ENCODE results near the gene SLFN14.
"Not testable (repeated sequence)": the region's sequence is repeated elsewhere in the genome, so short reads cannot be mapped to it uniquely, and the experiment has no call there.

Gene SLFN14

DNA sequence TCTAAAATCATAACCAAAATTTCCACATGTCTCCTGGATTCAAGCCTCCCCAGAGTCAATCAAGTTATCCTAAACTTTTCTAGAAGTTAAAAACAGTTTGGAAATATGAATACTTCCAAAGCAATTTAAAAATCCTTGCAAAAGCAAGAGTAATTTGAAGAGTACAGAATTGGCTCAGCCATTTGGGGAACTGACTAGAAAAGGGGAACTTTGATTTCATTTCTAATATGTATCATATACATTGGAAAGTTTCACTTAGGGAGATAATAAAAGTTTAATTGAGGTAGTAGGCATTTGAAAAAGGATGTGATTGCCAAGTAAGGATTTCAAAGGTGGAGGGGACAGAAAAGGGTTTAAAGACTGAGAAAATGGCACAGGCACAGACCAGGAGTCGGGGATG lies 14.1 kb downstream of the SLFN14 start:
- DNase-seq (ENCODE audit: insufficient read length, low spot score), result no peak
- TF ChIP-seq SPI1 (IDR thresholded peaks at IDR 0.05; ENCODE audit: low read depth, low read length) (0 out of 2 replicates have a peak, but pooled peaks have one; percentile 19), POU2F2 (IDR thresholded peaks at IDR 0.05; ENCODE audit: low read depth, low read length) (no peak), POLR2AphosphoS5 (IDR thresholded peaks at IDR 0.05; ENCODE audit: low read depth, low read length) (no peak)
- FAIRE-seq, result no peak

- TF ChIP-seq POU2F2 (IDR thresholded peaks at IDR 0.05; ENCODE audit: low read depth, low read length), result no peak
- no peak for TF ChIP-seq SPI1 (IDR thresholded peaks at IDR 0.05; ENCODE audit: low read depth, low read length)
- TF ChIP-seq POLR2A (IDR thresholded peaks at IDR 0.05; ENCODE audit: low read depth, low read length), result no peak
- no peak for TF ChIP-seq PAX5 (IDR thresholded peaks at IDR 0.05; ENCODE audit: insufficient read depth, low read length, severe bottlenecking)
- no peak for TF ChIP-seq POLR2AphosphoS5 (IDR thresholded peaks at IDR 0.05; ENCODE audit: low read depth, low read length)
- no peak for TF ChIP-seq TAF1 (IDR thresholded peaks at IDR 0.05; ENCODE audit: low read depth, low read length)
- no peak for DNase-seq (ENCODE audit: insufficient read length, low spot score)
- no peak for FAIRE-seq
Measured at GRCh38 chr17:35545150-35545549, 15.5 kb downstream of the SLFN14 start.

DNA sequence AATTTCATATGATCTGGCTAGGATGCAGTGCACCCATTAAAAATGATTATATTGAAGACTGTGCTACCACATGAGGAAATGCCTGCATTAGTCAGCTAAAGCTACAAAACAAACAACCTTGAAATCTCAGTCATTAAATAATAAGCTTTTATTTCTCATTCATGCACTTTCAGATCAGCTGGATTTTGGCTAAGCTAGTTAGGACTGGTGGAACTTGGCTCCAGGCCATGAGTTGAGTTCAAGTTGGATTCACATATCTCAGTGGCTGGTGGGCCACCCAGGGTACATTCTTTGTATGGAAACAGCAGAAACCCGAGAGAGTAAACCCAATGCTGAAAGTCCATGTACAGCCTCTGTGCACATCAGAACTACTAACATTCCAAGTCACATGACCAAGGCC lies 16.8 kb downstream of the SLFN14 start:
- FAIRE-seq, result no peak
- no peak for TF ChIP-seq POU2F2 (IDR thresholded peaks at IDR 0.05; ENCODE audit: low read depth, low read length)
- TF ChIP-seq PAX5 (IDR thresholded peaks at IDR 0.05; ENCODE audit: insufficient read depth, low read length, severe bottlenecking), result no peak
- TF ChIP-seq TAF1 (IDR thresholded peaks at IDR 0.05; ENCODE audit: low read depth, low read length), result no peak
- TF ChIP-seq SPI1 (IDR thresholded peaks at IDR 0.05; ENCODE audit: low read depth, low read length), result no peak
- no peak for TF ChIP-seq POLR2A (IDR thresholded peaks at IDR 0.05; ENCODE audit: low read depth, low read length)
- no peak for TF ChIP-seq POLR2AphosphoS5 (IDR thresholded peaks at IDR 0.05; ENCODE audit: low read depth, low read length)
- no peak for DNase-seq (ENCODE audit: insufficient read length, low spot score)

DNA sequence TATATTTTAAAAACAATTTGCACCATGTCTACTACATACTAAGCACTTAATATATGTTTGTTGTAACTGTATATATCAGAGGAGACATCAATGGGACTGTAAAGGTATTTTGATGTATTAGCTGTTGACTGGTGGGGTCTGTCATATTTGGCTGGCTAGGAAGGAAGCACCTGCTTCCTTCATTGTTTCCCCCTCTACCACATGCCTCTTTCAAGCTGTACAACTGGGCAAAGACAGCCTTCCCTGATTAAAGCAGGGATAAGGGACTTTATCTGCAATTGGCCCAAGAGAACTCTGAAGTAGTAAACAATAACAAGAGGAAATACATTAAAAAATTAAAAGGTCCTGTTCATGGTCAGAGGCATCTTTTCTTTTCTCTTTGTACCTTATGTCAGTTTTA lies 17.6 kb downstream of the SLFN14 start:
- TF ChIP-seq POLR2AphosphoS5 (IDR thresholded peaks at IDR 0.05; ENCODE audit: low read depth, low read length) (no peak), POU2F2 (IDR thresholded peaks at IDR 0.05; ENCODE audit: low read depth, low read length) (no peak), SPI1 (IDR thresholded peaks at IDR 0.05; ENCODE audit: low read depth, low read length) (no peak), TAF1 (IDR thresholded peaks at IDR 0.05; ENCODE audit: low read depth, low read length) (no peak), POLR2A (IDR thresholded peaks at IDR 0.05; ENCODE audit: low read depth, low read length) (no peak), PAX5 (IDR thresholded peaks at IDR 0.05; ENCODE audit: insufficient read depth, low read length, severe bottlenecking) (no peak)
- FAIRE-seq, result no peak
- DNase-seq (ENCODE audit: insufficient read length, low spot score), result no peak

GRCh38 chr17:35541434-35541833 lies 19.2 kb downstream of the SLFN14 start:
- FAIRE-seq (peak; percentile 33), DNase-seq (ENCODE audit: insufficient read length, low spot score) (no peak)
- TF ChIP-seq SPI1 (IDR thresholded peaks at IDR 0.05; ENCODE audit: low read depth, low read length) (no peak), POLR2A (IDR thresholded peaks at IDR 0.05; ENCODE audit: low read depth, low read length) (no peak), TAF1 (IDR thresholded peaks at IDR 0.05; ENCODE audit: low read depth, low read length) (no peak), POLR2AphosphoS5 (IDR thresholded peaks at IDR 0.05; ENCODE audit: low read depth, low read length) (no peak), POU2F2 (IDR thresholded peaks at IDR 0.05; ENCODE audit: low read depth, low read length) (no peak), PAX5 (IDR thresholded peaks at IDR 0.05; ENCODE audit: insufficient read depth, low read length, severe bottlenecking) (no peak)

DNA sequence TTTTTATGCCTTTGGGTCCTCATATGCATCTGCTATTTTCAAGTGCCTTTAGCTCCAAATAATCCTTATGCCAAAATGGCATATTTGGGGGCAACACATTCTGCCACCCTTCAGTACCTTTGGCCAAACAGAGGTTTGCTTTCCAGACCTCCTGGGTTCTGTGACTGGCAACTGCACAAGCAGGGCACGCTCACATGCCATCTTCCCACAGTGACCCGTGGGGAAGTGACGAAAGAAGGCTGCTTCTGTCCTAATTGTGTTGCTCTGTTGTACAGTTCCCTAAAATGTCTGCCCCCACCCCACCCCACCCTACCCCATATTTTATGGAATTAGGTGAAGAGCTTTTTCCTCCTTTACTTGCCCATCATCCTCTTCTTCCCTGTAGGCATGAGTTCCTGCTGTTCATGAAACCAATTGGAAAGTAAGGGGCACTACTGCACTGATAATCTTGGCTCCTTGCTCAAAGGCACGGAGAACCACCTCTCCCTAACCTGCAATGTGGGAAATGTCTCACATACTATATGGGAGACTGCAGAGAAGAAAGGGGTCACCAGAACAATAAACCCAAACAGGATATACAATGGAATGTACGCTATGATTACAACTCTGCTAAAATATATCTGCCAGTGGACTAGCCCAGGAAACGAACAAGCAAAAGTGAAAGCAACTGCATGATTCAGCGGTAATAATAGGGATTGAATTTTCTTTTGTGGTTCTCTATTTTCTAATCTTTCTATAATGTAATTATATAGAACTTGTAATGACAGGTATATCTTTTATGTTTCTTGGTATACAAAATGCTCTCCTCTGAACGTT lies 19.8 kb downstream of the SLFN14 start:
- peak; percentile 87 for FAIRE-seq
- no peak for DNase-seq (ENCODE audit: insufficient read length, low spot score)
- TF ChIP-seq TAF1 (IDR thresholded peaks at IDR 0.05; ENCODE audit: low read depth, low read length) (no peak), POLR2AphosphoS5 (IDR thresholded peaks at IDR 0.05; ENCODE audit: low read depth, low read length) (no peak), PAX5 (IDR thresholded peaks at IDR 0.05; ENCODE audit: insufficient read depth, low read length, severe bottlenecking) (no peak), SPI1 (IDR thresholded peaks at IDR 0.05; ENCODE audit: low read depth, low read length) (peak; percentile 53), POLR2A (IDR thresholded peaks at IDR 0.05; ENCODE audit: low read depth, low read length) (no peak)

- TF ChIP-seq POU2F2 (IDR thresholded peaks at IDR 0.05; ENCODE audit: low read depth, low read length) (no peak), PAX5 (IDR thresholded peaks at IDR 0.05; ENCODE audit: insufficient read depth, low read length, severe bottlenecking) (no peak), POLR2AphosphoS5 (IDR thresholded peaks at IDR 0.05; ENCODE audit: low read depth, low read length) (no peak), SPI1 (IDR thresholded peaks at IDR 0.05; ENCODE audit: low read depth, low read length) (no peak), TAF1 (IDR thresholded peaks at IDR 0.05; ENCODE audit: low read depth, low read length) (no peak), POLR2A (IDR thresholded peaks at IDR 0.05; ENCODE audit: low read depth, low read length) (no peak)
- FAIRE-seq (no peak), DNase-seq (ENCODE audit: insufficient read length, low spot score) (no peak)
Measured at GRCh38 chr17:35539659-35540026, 21.0 kb downstream of the SLFN14 start.

- no peak for DNase-seq (ENCODE audit: insufficient read length, low spot score)
- no peak for TF ChIP-seq POLR2AphosphoS5 (IDR thresholded peaks at IDR 0.05; ENCODE audit: low read depth, low read length)
- no peak for TF ChIP-seq PAX5 (IDR thresholded peaks at IDR 0.05; ENCODE audit: insufficient read depth, low read length, severe bottlenecking)
- peak; percentile 29; the same call in 1 of the 2 replicates for TF ChIP-seq TAF1 (IDR thresholded peaks at IDR 0.05; ENCODE audit: low read depth, low read length)
- no peak for FAIRE-seq
Measured at GRCh38 chr17:35537601-35538141, 22.9 kb downstream of the SLFN14 start, which contains the start of gene SLFN12L. Gene SLFN12L (minus strand): TSS chr17:35537678. CDS start chr17:35522364, 15,314 bp downstream.

DNA sequence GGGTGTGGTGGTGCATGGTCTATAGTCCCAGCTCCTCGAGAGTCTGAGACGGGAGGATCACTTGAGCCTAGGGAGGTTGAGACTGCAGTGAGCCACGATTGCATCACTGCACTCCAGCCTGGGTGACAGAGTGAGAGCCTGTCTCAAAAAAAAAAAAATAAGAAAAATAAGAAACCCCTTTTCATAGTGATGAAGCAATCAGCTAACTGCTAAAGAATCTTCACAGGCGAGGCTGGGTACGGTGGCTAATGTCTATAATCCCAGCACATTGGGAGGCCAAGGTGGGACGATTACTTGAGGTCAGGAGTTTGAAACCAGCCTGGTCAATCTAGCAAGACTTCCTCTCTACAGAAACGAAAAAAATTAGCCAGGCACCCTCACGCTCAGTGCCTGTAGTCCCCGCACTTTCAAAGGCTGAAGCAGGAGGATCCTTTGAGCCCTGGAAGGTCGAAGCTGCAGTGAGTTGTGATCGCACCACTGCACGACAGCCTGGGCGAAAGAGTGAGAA lies 23.9 kb downstream of the SLFN14 start:
- DNase-seq (ENCODE audit: insufficient read length, low spot score) (no peak), FAIRE-seq (no peak)
- no peak for TF ChIP-seq PAX5 (IDR thresholded peaks at IDR 0.05; ENCODE audit: insufficient read depth, low read length, severe bottlenecking)
- peak; percentile 49; the same call in 1 of the 2 replicates for TF ChIP-seq SPI1 (IDR thresholded peaks at IDR 0.05; ENCODE audit: low read depth, low read length)

- not testable (repeated sequence) for DNase-seq (ENCODE audit: insufficient read length, low spot score); FAIRE-seq
Measured at GRCh38 chr17:35535406-35535805, 25.2 kb downstream of the SLFN14 start.

Data from GM12891 (cell line).